Erythroblast (primary cell): ENCODE data around the gene DCAF15.
A peak's percentile ranks its signal among the peaks of the same experiment; 100 is the strongest.

Experiments
- DNase-seq, 2 experiments: peaks; one replicate each; lab custom pipeline; 2025; lab: John Stamatoyannopoulos, UW
- GATA1 ChIP-seq: IDR thresholded peaks from 2 replicates; pipeline ENCODE4 v1.6.1; 2011; ENCODE audit warnings: low read depth, mild to moderate bottlenecking, control low read depth, low read length, moderate library complexity
- POLR2A ChIP-seq: IDR thresholded peaks from 2 replicates; pipeline ENCODE4 v1.6.1; 2011; ENCODE audit warnings: mild to moderate bottlenecking, low read length

The DCAF15 gene

GRCh38 chr19:13995017-13995728, 42.9 kb downstream of the DCAF15 start:
- TF ChIP-seq POLR2A (no peak), GATA1 (no peak)
- DNase-seq, result no peak

GRCh38 chr19:13995878-13996765, 43.8 kb downstream of the DCAF15 start:
- DNase-seq, result no peak
- no peak for TF ChIP-seq POLR2A
- TF ChIP-seq GATA1, result no peak

GRCh38 chr19:13996928-13997630, 44.8 kb downstream of the DCAF15 start:
- DNase-seq, result no peak
- no peak for TF ChIP-seq POLR2A
- no peak for TF ChIP-seq GATA1

- TF ChIP-seq GATA1, result no peak
- no peak for DNase-seq
These were observed 45.3 kb downstream of the DCAF15 start for GRCh38 chr19:13997631-13997962.

GRCh38 chr19:13998426-13998825, 46.1 kb downstream of the DCAF15 start:
- no peak for DNase-seq
- no peak for TF ChIP-seq POLR2A
- TF ChIP-seq GATA1, result no peak

GRCh38 chr19:13999085-13999484, 46.8 kb downstream of the DCAF15 start:
- no peak for TF ChIP-seq POLR2A
- no peak for TF ChIP-seq GATA1
- no peak for DNase-seq

- no peak for DNase-seq
- TF ChIP-seq GATA1 (no peak), POLR2A (no peak)
These were observed 48.5 kb downstream of the DCAF15 start for GRCh38 chr19:14000691-14001375.

- DNase-seq, result no peak
- TF ChIP-seq GATA1, result no peak
- no peak for TF ChIP-seq POLR2A
These were observed 50.4 kb downstream of the DCAF15 start for GRCh38 chr19:14002571-14003250.

- no peak for TF ChIP-seq POLR2A
- TF ChIP-seq GATA1, result no peak
- DNase-seq, result no peak
These were observed 51.1 kb downstream of the DCAF15 start for GRCh38 chr19:14003251-14004055.

GRCh38 chr19:14004619-14005348, 52.5 kb downstream of the DCAF15 start:
- peak; percentile 42 to 49 for DNase-seq
- TF ChIP-seq GATA1 (no peak), POLR2A (no peak)

GRCh38 chr19:14005349-14006084, 53.2 kb downstream of the DCAF15 start:
- DNase-seq, result peak; percentile 88 to 91
- TF ChIP-seq POLR2A (no peak), GATA1 (no peak)
